B cell (primary cell): ENCODE measurements around the gene CCBE1. TPM values are rescaled to one million over a fixed set of nuclear protein-coding genes. Genes with fewer than 3 reads are reported as not detected.

Experiments used
- ATAC-seq: fragments of 200-7000 bp; cut with Tn5 transposase; one replicate; pipeline ENCODE4 v1.10.0; 2021; ENCODE audit warnings: low read depth, mild to moderate bottlenecking, moderate number of reproducible peaks, moderate library complexity
- CTCF ChIA-PET: fragments of 350-600 bp; sonication (Branson Sonifier 250); formaldehyde crosslinking; loops from one replicate; lab custom pipeline; 2021; ENCODE audit warnings: antibody characterized with exemption, inconsistent platforms; lab: Charles Lee
- POLR2A ChIA-PET: fragments of 350-600 bp; sonication (Branson Sonifier 250); formaldehyde crosslinking; loops from one replicate; lab custom pipeline; 2021; ENCODE audit warnings: antibody characterized with exemption; lab: Charles Lee
- DNase-seq: peaks from one replicate; pipeline ENCODE4 v3.0.0; 2013
- H2AFZ ChIP-seq: 2 replicates; pipeline ENCODE4 v1.6.1; 2012; ENCODE audit warnings: mild to moderate bottlenecking, low read depth, low read length; ENCODE audit not compliant: insufficient read depth, poor library complexity, severe bottlenecking
- H3K27ac ChIP-seq, 2 donors: 1 replicate in 1 of 2; 2 replicates in 1 of 2; pipeline ENCODE4 v1.5.1; 2012 to 2013; ENCODE audit warnings: low read length in 2 of 2, mild to moderate bottlenecking in 2 of 2, moderate library complexity in 1 of 2
- H3K27me3 ChIP-seq, 4 experiments: fragments of 200-600 bp in 1 of 4; sonication (generic) in 1 of 4; replicated peaks in 1 of 4; 1 replicate in 2 of 4; 2 replicates in 2 of 4; pipeline versions ENCODE4 v1.6.1 to v1.7.0; 2013 to 2016; ENCODE audit warnings: low read length in 3 of 4, mild to moderate bottlenecking in 2 of 4, mixed read lengths in 1 of 4, moderate library complexity in 1 of 4; ENCODE audit not compliant: insufficient read depth in 4 of 4, control insufficient read depth in 3 of 4; ENCODE audit errors: control extremely low read depth in 1 of 4
- H3K36me3 ChIP-seq, 2 experiments: replicated peaks in 1 of 2; 1 replicate in 1 of 2; 2 replicates in 1 of 2; pipeline versions ENCODE4 v1.6.1 to v1.7.1; 2013; ENCODE audit warnings: low read length in 1 of 2; ENCODE audit not compliant: insufficient read depth in 2 of 2, control insufficient read depth in 1 of 2; ENCODE audit errors: control extremely low read depth in 1 of 2, extremely low read depth in 1 of 2
- H3K4me1 ChIP-seq, 2 donors: fragments of 200-600 bp in 1 of 2; sonication (generic) in 1 of 2; 1 replicate in 1 of 2; 2 replicates in 1 of 2; pipeline versions ENCODE4 v1.5.1 to v1.6.1; 2013 to 2017; ENCODE audit warnings: low read length in 2 of 2; ENCODE audit not compliant: control insufficient read depth in 2 of 2, insufficient read depth in 2 of 2
- H3K4me2 ChIP-seq: replicated peaks from 2 replicates; pipeline ENCODE3; 2012; ENCODE audit warnings: mild to moderate bottlenecking, low read depth, low read length; ENCODE audit not compliant: poor library complexity, severe bottlenecking
- H3K4me3 ChIP-seq, 5 experiments: fragments of 200-600 bp in 1 of 5; sonication (generic) in 1 of 5; 1 replicate in 3 of 5; 2 replicates in 2 of 5; pipeline versions ENCODE4 v1.5.1 to v1.7.0; 2011 to 2016; ENCODE audit warnings: low read length in 4 of 5, mild to moderate bottlenecking in 4 of 5, low read depth in 2 of 5, control low read depth in 1 of 5, moderate library complexity in 1 of 5; ENCODE audit not compliant: insufficient read depth in 1 of 5; ENCODE audit errors: control extremely low read depth in 1 of 5, extremely low read depth in 1 of 5
- H3K79me2 ChIP-seq: fragments of 200-600 bp; sonication (generic); one replicate; pipeline ENCODE4 v1.6.0; 2016; ENCODE audit warnings: low read length; ENCODE audit not compliant: control insufficient read depth, insufficient read depth
- H3K9ac ChIP-seq: fragments of 200-600 bp; sonication (generic); 2 replicates; pipeline ENCODE4 v1.6.1; 2017; ENCODE audit warnings: mild to moderate bottlenecking, low read length, moderate library complexity
- H3K9me3 ChIP-seq, 3 donors: one replicate each; pipeline versions ENCODE4 v1.6.1 to v1.7.1; 2013; ENCODE audit warnings: low read length in 2 of 3; ENCODE audit not compliant: control insufficient read depth in 2 of 3, insufficient read depth in 1 of 3; ENCODE audit errors: control extremely low read depth in 1 of 3
- H4K20me1 ChIP-seq: 2 replicates; pipeline ENCODE4 v1.6.0; 2012; ENCODE audit warnings: mild to moderate bottlenecking, low read length; ENCODE audit not compliant: insufficient read depth, control insufficient read depth, poor library complexity, severe bottlenecking
- H3K27ac Mint-ChIP-seq: one replicate; pipeline ENCODE4 v1.8.0; 2021; ENCODE audit warnings: mixed read lengths
- H3K27me3 Mint-ChIP-seq: one replicate; pipeline ENCODE4 v1.8.0; 2021; ENCODE audit warnings: mixed read lengths
- H3K4me1 Mint-ChIP-seq: one replicate; pipeline ENCODE4 v1.8.0; 2021; ENCODE audit warnings: mixed read lengths
- H3K4me3 Mint-ChIP-seq: one replicate; pipeline ENCODE4 v1.8.0; 2021; ENCODE audit warnings: mixed read lengths
- H3K9me3 Mint-ChIP-seq: one replicate; pipeline ENCODE4 v1.8.0; 2022; ENCODE audit warnings: mixed read lengths; ENCODE audit not compliant: insufficient read depth
- CTCF ChIP-seq: fragments of 200-600 bp; IDR thresholded peaks from one replicate; pipeline ENCODE4 v1.8.0; 2022; ENCODE audit warnings: antibody characterized with exemption, mild to moderate bottlenecking
- EZH2 ChIP-seq: IDR thresholded peaks from 2 replicates; pipeline ENCODE4 v1.6.1; 2012; ENCODE audit warnings: borderline replicate concordance, low read depth, mild to moderate bottlenecking, moderate library complexity, low read length; ENCODE audit not compliant: insufficient read depth, poor library complexity, severe bottlenecking
- WGBS: methylation state at CpG from one replicate; pipeline ENCODE4 v1.1.5; 2013; ENCODE audit warnings: missing lambda C conversion rate; ENCODE audit not compliant: insufficient coverage; 5-methylcytosine and 5-hydroxymethylcytosine counted together
- intact Hi-C: fragments of 100-400 bp; cut with micrococcal nuclease; formaldehyde crosslinking; loops from one replicate; pipeline ENCODE4 v1.10.0; 2022
- polyA plus RNA-seq: library from polyadenylated mRNA; depleted of rRNA; stranded (reverse); fragments of >200 nt; gene quantifications from 2 replicates; pipeline ENCODE4 v1.2.3, GENCODE V29; 2012
- total RNA-seq, 2 donors: library from RNA; stranded (reverse); fragments of 120-200 nt in 1 of 2; gene quantifications; 1 replicate in 1 of 2; 2 replicates in 1 of 2; pipeline versions ENCODE4 v1.2.3 to v1.2.4, GENCODE V29; 2013 to 2022

CCBE1 gene
- total and polyA plus RNA-seq, 2 donors (not counting 1 experiment from before 2014, with no cell fraction given) = not detected

- ChIA-PET CTCF (no interaction called here), POLR2A (no interaction called here)
- ATAC-seq (no peak), DNase-seq (no peak)
- H3K27me3 ChIP-seq = peaks cover 0 to 29% (median 16%) of the 10 kb centered on the region in 4 experiments
- H3K9me3 ChIP-seq = peaks cover 0 to 2% (median 0%) of the 10 kb centered on the region in 3 donors
- no peak overlapping the region for H3K27ac ChIP-seq
- H3K4me3 Mint-ChIP-seq = no peak overlapping the region
- no peak overlapping the region for H3K4me3 ChIP-seq
- H2AFZ ChIP-seq = no peak overlapping the region
- H3K4me1 Mint-ChIP-seq = no peaks in the 10 kb centered on the region
- no peak overlapping the region for H3K27ac Mint-ChIP-seq
- H3K4me1 ChIP-seq = no peaks in the 10 kb centered on the region
- TF ChIP-seq EZH2 = no peak
- TF ChIP-seq CTCF = no peak
- peaks cover 43% of the 10 kb centered on the region for H3K27me3 Mint-ChIP-seq
- H3K9ac ChIP-seq = no peak overlapping the region
- no peaks in the 10 kb centered on the region for H3K9me3 Mint-ChIP-seq
- intact Hi-C loops = no loop called here
- H3K4me2 ChIP-seq = no peak overlapping the region
- H3K79me2 ChIP-seq = no peaks in the 10 kb centered on the region
- H3K36me3 ChIP-seq = no peaks in the 10 kb centered on the region
- H4K20me1 ChIP-seq = no peaks in the 10 kb centered on the region
These were observed 6.2 kb downstream of the CCBE1 start for GRCh38 chr18:59690996-59691395.

- peaks cover 0 to 2% (median 0%) of the 10 kb centered on the region in 3 donors for H3K9me3 ChIP-seq
- TF ChIP-seq CTCF (no peak), EZH2 (no peak)
- no peaks in the 10 kb centered on the region for H4K20me1 ChIP-seq
- H3K9ac ChIP-seq = no peak overlapping the region
- peaks cover 0 to 23% (median 10%) of the 10 kb centered on the region in 4 experiments for H3K27me3 ChIP-seq
- H3K27ac ChIP-seq = no peak overlapping the region
- POLR2A ChIA-PET = no interaction called here
- intact Hi-C loops = no loop called here
- no peak overlapping the region for H2AFZ ChIP-seq
- ATAC-seq (no peak), DNase-seq (no peak)
- Mint-ChIP-seq H3K4me1 (no peaks in the 10 kb centered on the region), H3K27ac (no peak overlapping the region), H3K27me3 (peaks cover 39% of the 10 kb centered on the region), H3K4me3 (no peak overlapping the region), H3K9me3 (no peaks in the 10 kb centered on the region)
- no peaks in the 10 kb centered on the region for H3K79me2 ChIP-seq
- no peaks in the 10 kb centered on the region for H3K4me1 ChIP-seq
- no peak overlapping the region for H3K4me3 ChIP-seq
- CTCF ChIA-PET = interaction anchor here (1.4 kb wide), 1 partner anchor 18 kb away, joined by 3 read pairs; no protein-coding TSS in a partner anchor
- no peaks in the 10 kb centered on the region for H3K36me3 ChIP-seq
- H3K4me2 ChIP-seq = no peak overlapping the region
- no CpG with 5 or more reads among the region's 8 CpGs for WGBS
These were observed 6.8 kb downstream of the CCBE1 start for GRCh38 chr18:59690186-59690982.
